Measurements from ENCODE around the gene GGT6. TPM values are rescaled to one million over a fixed set of nuclear protein-coding genes. Genes with fewer than 3 reads are reported as not detected.

GGT6 gene
- total and polyA plus RNA-seq, 2 of the 13 experiments (the other 11 are each of a cell fraction or from before 2014, with no cell fraction given): 0.16 to 0.80 TPM

GRCh38 chr17:4554997-4555799, 5.2 kb downstream of the GGT6 start, which contains the start of gene MYBBP1A (continued):
- TF ChIP-seq SNAPC4 (CRISPR knock-in tag; IDR thresholded peaks at IDR 0.05) (peak; percentile 93; the same call in 1 of the 2 replicates), BRCA1 (CRISPR knock-in tag; IDR thresholded peaks at IDR 0.05) (peak; percentile 79; the same call in 1 of the 2 replicates), ZBTB4 (CRISPR knock-in tag; IDR thresholded peaks at IDR 0.05; ENCODE audit: borderline replicate concordance) (0 out of 2 replicates have a peak, but pooled peaks have one; percentile 64), DMAP1 (CRISPR knock-in tag; IDR thresholded peaks at IDR 0.05) (peak; percentile 96), BCL3 (CRISPR knock-in tag; IDR thresholded peaks at IDR 0.05) (peak; percentile 52; the same call in 1 of the 2 replicates), YY1 (IDR thresholded peaks at IDR 0.05; ENCODE audit: insufficient read depth, insufficient replicate concordance, low read depth, low read length) (peak; percentile 70), ZBTB44 (CRISPR knock-in tag; IDR thresholded peaks at IDR 0.05) (0 out of 2 replicates have a peak, but pooled peaks have one; percentile 5), ZNF619 (CRISPR knock-in tag; IDR thresholded peaks at IDR 0.05) (peak; percentile 86; the same call in 1 of the 2 replicates), TEAD3 (CRISPR knock-in tag; optimal IDR thresholded peaks at IDR 0.05; ENCODE audit: borderline replicate concordance) (peak; percentile 75), HOXA3 (CRISPR knock-in tag; IDR thresholded peaks at IDR 0.05) (peak; percentile 54), RXRA (CRISPR knock-in tag; IDR thresholded peaks at IDR 0.05) (peak; percentile 65), ZNF749 (CRISPR knock-in tag; IDR thresholded peaks at IDR 0.05; ENCODE audit: borderline replicate concordance) (peak; percentile 77), NKX3-1 (CRISPR knock-in tag; IDR thresholded peaks at IDR 0.05) (peak; percentile 66; the same call in 1 of the 2 replicates), ZNF75D (CRISPR knock-in tag; IDR thresholded peaks at IDR 0.05; ENCODE audit: borderline replicate concordance) (no peak), KLF6 (CRISPR knock-in tag; IDR thresholded peaks at IDR 0.05) (0 out of 2 replicates have a peak, but pooled peaks have one; percentile 33), SALL1 (CRISPR knock-in tag; IDR thresholded peaks at IDR 0.05) (peak; percentile 86)
